ENCODE measurements around the gene IL1RAPL1.

DNA sequence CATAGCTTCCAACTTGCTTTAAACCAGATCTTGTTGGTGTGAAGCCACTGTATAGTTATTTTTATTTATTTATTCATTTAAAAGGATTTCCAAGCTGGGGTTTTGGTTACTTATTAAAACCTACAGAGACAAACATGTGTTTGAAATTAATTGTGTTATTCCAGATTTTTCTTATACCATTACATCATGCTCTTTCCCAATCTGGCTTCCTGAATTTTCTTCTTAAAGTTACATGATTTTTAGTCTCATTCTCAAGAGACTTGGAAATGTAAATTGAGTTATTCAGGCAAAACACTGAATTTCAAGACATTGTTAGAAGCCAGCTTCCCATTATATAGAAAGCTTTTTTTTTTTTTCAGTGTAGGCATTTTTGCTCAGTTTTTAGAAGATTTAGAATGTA, 381.9 kb downstream of the IL1RAPL1 start:
- no peak for TF ChIP-seq GABPA (IDR thresholded peaks at IDR 0.05; ENCODE audit: low read depth)
- no peak for TF ChIP-seq RAD21 (IDR thresholded peaks at IDR 0.05; ENCODE audit: low read length)
- TF ChIP-seq, protein P1, sequence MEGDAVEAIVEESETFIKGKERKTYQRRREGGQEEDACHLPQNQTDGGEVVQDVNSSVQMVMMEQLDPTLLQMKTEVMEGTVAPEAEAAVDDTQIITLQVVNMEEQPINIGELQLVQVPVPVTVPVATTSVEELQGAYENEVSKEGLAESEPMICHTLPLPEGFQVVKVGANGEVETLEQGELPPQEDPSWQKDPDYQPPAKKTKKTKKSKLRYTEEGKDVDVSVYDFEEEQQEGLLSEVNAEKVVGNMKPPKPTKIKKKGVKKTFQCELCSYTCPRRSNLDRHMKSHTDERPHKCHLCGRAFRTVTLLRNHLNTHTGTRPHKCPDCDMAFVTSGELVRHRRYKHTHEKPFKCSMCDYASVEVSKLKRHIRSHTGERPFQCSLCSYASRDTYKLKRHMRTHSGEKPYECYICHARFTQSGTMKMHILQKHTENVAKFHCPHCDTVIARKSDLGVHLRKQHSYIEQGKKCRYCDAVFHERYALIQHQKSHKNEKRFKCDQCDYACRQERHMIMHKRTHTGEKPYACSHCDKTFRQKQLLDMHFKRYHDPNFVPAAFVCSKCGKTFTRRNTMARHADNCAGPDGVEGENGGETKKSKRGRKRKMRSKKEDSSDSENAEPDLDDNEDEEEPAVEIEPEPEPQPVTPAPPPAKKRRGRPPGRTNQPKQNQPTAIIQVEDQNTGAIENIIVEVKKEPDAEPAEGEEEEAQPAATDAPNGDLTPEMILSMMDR (IDR thresholded peaks at IDR 0.05), result no peak
- TF ChIP-seq RCOR1 (IDR thresholded peaks at IDR 0.05; ENCODE audit: low read length), result no peak
- no peak for TF ChIP-seq FOSL2 (IDR thresholded peaks at IDR 0.05; ENCODE audit: borderline replicate concordance, low read depth)
- no peak for TF ChIP-seq EP300 (IDR thresholded peaks at IDR 0.05; ENCODE audit: borderline replicate concordance in 1 of 2, low read depth in 1 of 2, low read length in 1 of 2)
- TF ChIP-seq, protein P2, sequence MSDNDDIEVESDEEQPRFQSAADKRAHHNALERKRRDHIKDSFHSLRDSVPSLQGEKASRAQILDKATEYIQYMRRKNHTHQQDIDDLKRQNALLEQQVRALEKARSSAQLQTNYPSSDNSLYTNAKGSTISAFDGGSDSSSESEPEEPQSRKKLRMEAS (IDR thresholded peaks at IDR 0.05; ENCODE audit: low read depth), result no peak
- TF ChIP-seq, protein P3, sequence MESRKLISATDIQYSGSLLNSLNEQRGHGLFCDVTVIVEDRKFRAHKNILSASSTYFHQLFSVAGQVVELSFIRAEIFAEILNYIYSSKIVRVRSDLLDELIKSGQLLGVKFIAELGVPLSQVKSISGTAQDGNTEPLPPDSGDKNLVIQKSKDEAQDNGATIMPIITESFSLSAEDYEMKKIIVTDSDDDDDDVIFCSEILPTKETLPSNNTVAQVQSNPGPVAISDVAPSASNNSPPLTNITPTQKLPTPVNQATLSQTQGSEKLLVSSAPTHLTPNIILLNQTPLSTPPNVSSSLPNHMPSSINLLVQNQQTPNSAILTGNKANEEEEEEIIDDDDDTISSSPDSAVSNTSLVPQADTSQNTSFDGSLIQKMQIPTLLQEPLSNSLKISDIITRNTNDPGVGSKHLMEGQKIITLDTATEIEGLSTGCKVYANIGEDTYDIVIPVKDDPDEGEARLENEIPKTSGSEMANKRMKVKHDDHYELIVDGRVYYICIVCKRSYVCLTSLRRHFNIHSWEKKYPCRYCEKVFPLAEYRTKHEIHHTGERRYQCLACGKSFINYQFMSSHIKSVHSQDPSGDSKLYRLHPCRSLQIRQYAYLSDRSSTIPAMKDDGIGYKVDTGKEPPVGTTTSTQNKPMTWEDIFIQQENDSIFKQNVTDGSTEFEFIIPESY (IDR thresholded peaks at IDR 0.05; ENCODE audit: borderline replicate concordance, low read depth), result no peak
- TF ChIP-seq RXRA (IDR thresholded peaks at IDR 0.05; ENCODE audit: borderline replicate concordance, low read depth), result no peak
- TF ChIP-seq, protein P4, sequence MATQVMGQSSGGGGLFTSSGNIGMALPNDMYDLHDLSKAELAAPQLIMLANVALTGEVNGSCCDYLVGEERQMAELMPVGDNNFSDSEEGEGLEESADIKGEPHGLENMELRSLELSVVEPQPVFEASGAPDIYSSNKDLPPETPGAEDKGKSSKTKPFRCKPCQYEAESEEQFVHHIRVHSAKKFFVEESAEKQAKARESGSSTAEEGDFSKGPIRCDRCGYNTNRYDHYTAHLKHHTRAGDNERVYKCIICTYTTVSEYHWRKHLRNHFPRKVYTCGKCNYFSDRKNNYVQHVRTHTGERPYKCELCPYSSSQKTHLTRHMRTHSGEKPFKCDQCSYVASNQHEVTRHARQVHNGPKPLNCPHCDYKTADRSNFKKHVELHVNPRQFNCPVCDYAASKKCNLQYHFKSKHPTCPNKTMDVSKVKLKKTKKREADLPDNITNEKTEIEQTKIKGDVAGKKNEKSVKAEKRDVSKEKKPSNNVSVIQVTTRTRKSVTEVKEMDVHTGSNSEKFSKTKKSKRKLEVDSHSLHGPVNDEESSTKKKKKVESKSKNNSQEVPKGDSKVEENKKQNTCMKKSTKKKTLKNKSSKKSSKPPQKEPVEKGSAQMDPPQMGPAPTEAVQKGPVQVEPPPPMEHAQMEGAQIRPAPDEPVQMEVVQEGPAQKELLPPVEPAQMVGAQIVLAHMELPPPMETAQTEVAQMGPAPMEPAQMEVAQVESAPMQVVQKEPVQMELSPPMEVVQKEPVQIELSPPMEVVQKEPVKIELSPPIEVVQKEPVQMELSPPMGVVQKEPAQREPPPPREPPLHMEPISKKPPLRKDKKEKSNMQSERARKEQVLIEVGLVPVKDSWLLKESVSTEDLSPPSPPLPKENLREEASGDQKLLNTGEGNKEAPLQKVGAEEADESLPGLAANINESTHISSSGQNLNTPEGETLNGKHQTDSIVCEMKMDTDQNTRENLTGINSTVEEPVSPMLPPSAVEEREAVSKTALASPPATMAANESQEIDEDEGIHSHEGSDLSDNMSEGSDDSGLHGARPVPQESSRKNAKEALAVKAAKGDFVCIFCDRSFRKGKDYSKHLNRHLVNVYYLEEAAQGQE (IDR thresholded peaks at IDR 0.05; ENCODE audit: low read depth, low read length), result no peak

Data from SK-N-SH (cell line).